HL-60 (cell line): ENCODE measurements around the gene CFAP69.

Experiments used
- DNase-seq, 2 experiments: peaks; one replicate each; pipeline ENCODE4 v3.0.0-alpha.2; 2010 to 2020; ENCODE audit warnings: low read depth in 1 of 2, low spot score in 1 of 2
- H3K27ac ChIP-seq: fragments of 250-450 bp; sonication (Bioruptor Pico); replicated peaks from 2 replicates; pipeline ENCODE4 v1.5.1; 2020; ENCODE audit warnings: mild to moderate bottlenecking, moderate library complexity
- H3K27me3 ChIP-seq: fragments of 250-450 bp; sonication (Bioruptor Pico); 2 replicates; pipeline ENCODE4 v1.5.1; 2021; ENCODE audit warnings: mild to moderate bottlenecking, moderate library complexity; ENCODE audit not compliant: insufficient read depth, poor library complexity, severe bottlenecking
- H3K4me3 ChIP-seq: replicated peaks from 2 replicates; pipeline ENCODE4 v1.5.1; 2011; ENCODE audit warnings: mild to moderate bottlenecking, control low read depth, low read length; ENCODE audit not compliant: insufficient read depth
- GABPA ChIP-seq: IDR thresholded peaks from 2 replicates; pipeline ENCODE4 v1.6.1; 2012; ENCODE audit warnings: low read depth
- POLR2AphosphoS5 ChIP-seq: IDR thresholded peaks from 2 replicates; pipeline ENCODE4 v1.6.1; 2012; ENCODE audit warnings: low read depth
- SPI1 ChIP-seq: IDR thresholded peaks from 2 replicates; pipeline ENCODE4 v1.6.1; 2012; ENCODE audit warnings: low read depth, mild to moderate bottlenecking, borderline replicate concordance
- TF ChIP-seq, protein P1 (sequence below): IDR thresholded peaks from 2 replicates; pipeline ENCODE4 v1.6.1; 2012; ENCODE audit warnings: low read depth; ENCODE audit not compliant: insufficient replicate concordance
- TF ChIP-seq, protein P2 (sequence below): IDR thresholded peaks from one replicate; pipeline ENCODE4 v1.5.1; 2011; ENCODE audit warnings: low read length, control low read depth, inconsistent platforms; ENCODE audit not compliant: insufficient read depth

CFAP69 gene

DNA sequence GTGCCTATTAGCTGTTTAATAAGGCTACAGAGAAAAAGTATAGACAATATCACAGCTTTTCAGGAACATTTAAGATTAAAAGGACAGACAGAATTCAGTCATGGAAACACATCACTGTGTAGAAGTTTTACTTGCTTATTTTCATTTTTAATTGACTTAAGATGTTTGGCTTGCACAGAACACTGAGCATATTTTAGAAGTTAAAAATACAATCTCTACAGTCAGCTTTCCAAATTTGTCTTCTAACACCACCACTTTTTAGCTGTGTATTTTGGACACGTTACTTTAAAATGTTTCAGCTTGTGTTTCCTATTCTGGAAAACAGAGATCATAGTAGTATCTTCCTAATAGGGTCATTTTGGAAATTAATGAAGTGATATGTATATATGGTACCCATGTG, 11.8 kb downstream of the CFAP69 start:
- Histone ChIP-seq H3K27me3 (no peaks in the 10 kb centered on the region), H3K27ac (no peak overlapping the region), H3K4me3 (no peak overlapping the region)
- TF ChIP-seq, protein P1, sequence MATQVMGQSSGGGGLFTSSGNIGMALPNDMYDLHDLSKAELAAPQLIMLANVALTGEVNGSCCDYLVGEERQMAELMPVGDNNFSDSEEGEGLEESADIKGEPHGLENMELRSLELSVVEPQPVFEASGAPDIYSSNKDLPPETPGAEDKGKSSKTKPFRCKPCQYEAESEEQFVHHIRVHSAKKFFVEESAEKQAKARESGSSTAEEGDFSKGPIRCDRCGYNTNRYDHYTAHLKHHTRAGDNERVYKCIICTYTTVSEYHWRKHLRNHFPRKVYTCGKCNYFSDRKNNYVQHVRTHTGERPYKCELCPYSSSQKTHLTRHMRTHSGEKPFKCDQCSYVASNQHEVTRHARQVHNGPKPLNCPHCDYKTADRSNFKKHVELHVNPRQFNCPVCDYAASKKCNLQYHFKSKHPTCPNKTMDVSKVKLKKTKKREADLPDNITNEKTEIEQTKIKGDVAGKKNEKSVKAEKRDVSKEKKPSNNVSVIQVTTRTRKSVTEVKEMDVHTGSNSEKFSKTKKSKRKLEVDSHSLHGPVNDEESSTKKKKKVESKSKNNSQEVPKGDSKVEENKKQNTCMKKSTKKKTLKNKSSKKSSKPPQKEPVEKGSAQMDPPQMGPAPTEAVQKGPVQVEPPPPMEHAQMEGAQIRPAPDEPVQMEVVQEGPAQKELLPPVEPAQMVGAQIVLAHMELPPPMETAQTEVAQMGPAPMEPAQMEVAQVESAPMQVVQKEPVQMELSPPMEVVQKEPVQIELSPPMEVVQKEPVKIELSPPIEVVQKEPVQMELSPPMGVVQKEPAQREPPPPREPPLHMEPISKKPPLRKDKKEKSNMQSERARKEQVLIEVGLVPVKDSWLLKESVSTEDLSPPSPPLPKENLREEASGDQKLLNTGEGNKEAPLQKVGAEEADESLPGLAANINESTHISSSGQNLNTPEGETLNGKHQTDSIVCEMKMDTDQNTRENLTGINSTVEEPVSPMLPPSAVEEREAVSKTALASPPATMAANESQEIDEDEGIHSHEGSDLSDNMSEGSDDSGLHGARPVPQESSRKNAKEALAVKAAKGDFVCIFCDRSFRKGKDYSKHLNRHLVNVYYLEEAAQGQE, result no peak
- TF ChIP-seq SPI1, result no peak
- TF ChIP-seq, protein P2, sequence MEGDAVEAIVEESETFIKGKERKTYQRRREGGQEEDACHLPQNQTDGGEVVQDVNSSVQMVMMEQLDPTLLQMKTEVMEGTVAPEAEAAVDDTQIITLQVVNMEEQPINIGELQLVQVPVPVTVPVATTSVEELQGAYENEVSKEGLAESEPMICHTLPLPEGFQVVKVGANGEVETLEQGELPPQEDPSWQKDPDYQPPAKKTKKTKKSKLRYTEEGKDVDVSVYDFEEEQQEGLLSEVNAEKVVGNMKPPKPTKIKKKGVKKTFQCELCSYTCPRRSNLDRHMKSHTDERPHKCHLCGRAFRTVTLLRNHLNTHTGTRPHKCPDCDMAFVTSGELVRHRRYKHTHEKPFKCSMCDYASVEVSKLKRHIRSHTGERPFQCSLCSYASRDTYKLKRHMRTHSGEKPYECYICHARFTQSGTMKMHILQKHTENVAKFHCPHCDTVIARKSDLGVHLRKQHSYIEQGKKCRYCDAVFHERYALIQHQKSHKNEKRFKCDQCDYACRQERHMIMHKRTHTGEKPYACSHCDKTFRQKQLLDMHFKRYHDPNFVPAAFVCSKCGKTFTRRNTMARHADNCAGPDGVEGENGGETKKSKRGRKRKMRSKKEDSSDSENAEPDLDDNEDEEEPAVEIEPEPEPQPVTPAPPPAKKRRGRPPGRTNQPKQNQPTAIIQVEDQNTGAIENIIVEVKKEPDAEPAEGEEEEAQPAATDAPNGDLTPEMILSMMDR, result no peak
- TF ChIP-seq GABPA, result no peak
- no peak for TF ChIP-seq POLR2AphosphoS5
- no peak for DNase-seq

DNA sequence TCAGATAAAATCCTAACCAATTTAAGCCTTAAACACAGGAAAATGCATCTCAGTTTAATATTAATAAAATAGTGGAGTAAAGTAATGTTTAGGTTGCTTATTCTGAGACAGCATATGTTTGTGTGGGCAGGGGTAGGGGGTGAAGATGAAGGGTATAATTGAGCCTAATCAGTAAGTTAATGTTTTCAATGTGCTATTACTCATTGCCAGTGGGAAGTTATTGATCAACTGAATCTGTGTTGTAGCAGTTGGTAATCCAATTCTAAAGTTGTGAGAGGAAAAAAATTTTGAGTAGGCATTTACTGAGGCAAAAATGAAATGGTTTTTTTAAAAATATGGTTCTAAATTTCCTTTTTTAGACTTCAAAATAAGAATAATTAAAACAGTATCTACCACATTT, 16.5 kb downstream of the CFAP69 start:
- no peaks in the 10 kb centered on the region for H3K27me3 ChIP-seq
- DNase-seq, result no peak
- TF ChIP-seq, protein P1, result no peak
- TF ChIP-seq, protein P2, result no peak
- no peak for TF ChIP-seq GABPA
- TF ChIP-seq POLR2AphosphoS5, result no peak
- no peak for TF ChIP-seq SPI1
- H3K27ac ChIP-seq, result no peak overlapping the region
- no peak overlapping the region for H3K4me3 ChIP-seq

DNA sequence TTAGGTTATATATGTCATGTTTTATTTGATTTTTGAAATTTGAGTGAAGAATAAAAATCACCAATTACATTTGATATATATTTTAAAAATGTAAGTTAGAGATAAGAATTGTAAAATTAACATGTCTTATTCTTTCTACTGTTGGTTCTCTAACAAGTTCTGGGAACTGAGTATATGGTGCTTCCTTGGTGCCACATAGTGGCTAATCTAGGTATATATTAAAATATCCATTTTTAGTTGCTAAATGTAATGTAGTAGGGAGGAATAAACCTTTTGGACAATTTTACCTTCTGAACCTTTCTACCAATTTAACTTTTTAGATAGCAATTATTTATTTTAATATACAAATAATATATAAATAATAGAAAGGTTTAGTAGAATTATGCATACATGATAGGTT, 17.5 kb downstream of the CFAP69 start:
- Histone ChIP-seq H3K27me3 (no peaks in the 10 kb centered on the region), H3K4me3 (no peak overlapping the region), H3K27ac (no peak overlapping the region)
- TF ChIP-seq, protein P1, result no peak
- TF ChIP-seq SPI1 (no peak), GABPA (no peak), POLR2AphosphoS5 (no peak)
- TF ChIP-seq, protein P2, result no peak
- no peak for DNase-seq
